ENCODE measurements around the gene TNFRSF1A. TPM values are rescaled to one million over a fixed set of nuclear protein-coding genes. Genes with fewer than 3 reads are reported as not detected.
A peak's percentile ranks its signal among the peaks of the same experiment; 100 is the strongest.

TNFRSF1A gene
- total and polyA plus RNA-seq, 2 of the 13 experiments (the other 11 are each of a cell fraction or from before 2014, with no cell fraction given) = 41.5 to 61.2 TPM

DNA sequence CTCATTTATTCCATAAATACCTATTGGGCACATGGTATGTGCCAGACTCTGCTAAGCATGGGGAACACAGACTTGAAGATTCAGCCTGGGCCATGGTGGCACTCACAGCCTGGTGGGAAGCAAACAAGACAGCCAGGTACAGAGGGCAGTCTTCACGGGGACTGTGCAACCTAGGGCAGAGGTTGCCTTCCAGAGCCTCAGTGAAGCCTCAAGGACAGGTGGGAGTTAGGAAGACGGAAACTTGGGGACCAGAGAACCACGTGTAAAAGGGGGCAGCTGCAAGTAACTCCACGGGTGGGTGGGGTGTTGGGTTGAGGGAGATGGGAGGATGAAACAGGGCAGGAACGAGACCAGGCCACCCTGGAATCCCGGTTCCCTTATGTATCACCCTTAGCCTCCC is 41.1 kb upstream of the TNFRSF1A start:
- H3K4me2 ChIP-seq (ENCODE audit: low read depth, low read length) = peak overlapping the region; percentile 99
- H3K9me3 ChIP-seq (ENCODE audit: low read length) = no peaks in the 10 kb centered on the region
- WGBS (ENCODE audit: low lambda C conversion rate) = 30% methylated on average over 6 of the region's 6 CpGs
- peaks cover 8 to 21% of the 10 kb centered on the region in 2 experiments for H3K36me3 ChIP-seq (replicated peaks in 1 of 2; ENCODE audit: control insufficient read depth in 1 of 2, insufficient read depth in 2 of 2, low read length in 2 of 2)
- no peaks in the 10 kb centered on the region for H4K20me1 ChIP-seq (ENCODE audit: insufficient read depth, low read length)
- peak overlapping the region; percentile 81 to 95 (median 87); a peak in 5 of 6 replicates for H3K4me3 ChIP-seq (replicated peaks in 1 of 3; ENCODE audit: insufficient read depth in 1 of 3, low read depth in 2 of 3, low read length in 3 of 3)
- no TSS peak for BruUV-seq (replicated peaks)
- in situ Hi-C loops (cut with HindIII; ENCODE audit: extremely low pct_ligation_motif_present, low pct_unique_long_range_greater_than_20kb) = no loop called here
- H3K4me1 ChIP-seq (ENCODE audit: insufficient read depth, low read length) = peaks cover 62% of the 10 kb centered on the region
- H3K9ac ChIP-seq (ENCODE audit: insufficient read depth, low read depth, low read length) = peak overlapping the region; percentile 96
- no peaks in the 10 kb centered on the region; a peak in 1 of 5 replicates for H3K27me3 ChIP-seq (ENCODE audit: control insufficient read depth in 1 of 2, insufficient read depth in 2 of 2, low read length in 2 of 2)
- POLR2A ChIA-PET = interaction anchor here (1.0 to 7.2 kb wide), 25 partner anchors 10 to 341 kb away, joined by 3 to 140 read pairs (median 7); partner anchors contain the start of genes COPS7A, GAPDH, MRPL51 and PLEKHG6
- ATAC-seq = peak; percentile 2; the same call in 2 of the 3 replicates
- no peak overlapping the region for H2AFZ ChIP-seq (ENCODE audit: low read length)
- TF ChIP-seq, protein P1, sequence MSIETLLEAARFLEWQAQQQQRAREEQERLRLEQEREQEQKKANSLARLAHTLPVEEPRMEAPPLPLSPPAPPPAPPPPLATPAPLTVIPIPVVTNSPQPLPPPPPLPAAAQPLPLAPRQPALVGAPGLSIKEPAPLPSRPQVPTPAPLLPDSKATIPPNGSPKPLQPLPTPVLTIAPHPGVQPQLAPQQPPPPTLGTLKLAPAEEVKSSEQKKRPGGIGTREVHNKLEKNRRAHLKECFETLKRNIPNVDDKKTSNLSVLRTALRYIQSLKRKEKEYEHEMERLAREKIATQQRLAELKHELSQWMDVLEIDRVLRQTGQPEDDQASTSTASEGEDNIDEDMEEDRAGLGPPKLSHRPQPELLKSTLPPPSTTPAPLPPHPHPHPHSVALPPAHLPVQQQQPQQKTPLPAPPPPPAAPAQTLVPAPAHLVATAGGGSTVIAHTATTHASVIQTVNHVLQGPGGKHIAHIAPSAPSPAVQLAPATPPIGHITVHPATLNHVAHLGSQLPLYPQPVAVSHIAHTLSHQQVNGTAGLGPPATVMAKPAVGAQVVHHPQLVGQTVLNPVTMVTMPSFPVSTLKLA (IDR thresholded peaks at IDR 0.05) = peak; percentile 50
- TF ChIP-seq POLR2A (IDR thresholded peaks at IDR 0.05; ENCODE audit: insufficient read depth in 1 of 2, low read depth in 2 of 2, low read length in 2 of 2) (peak in 1 of 2 experiments; percentile 34; a peak in 1 of 4 replicates), CC2D1A (CRISPR knock-in tag; IDR thresholded peaks at IDR 0.05) (no peak), IRF2 (CRISPR knock-in tag; IDR thresholded peaks at IDR 0.05) (no peak), ZNF44 (CRISPR knock-in tag; IDR thresholded peaks at IDR 0.05) (no peak), POLR2AphosphoS5 (IDR thresholded peaks at IDR 0.05; ENCODE audit: low read depth, low read length) (peak; percentile 11; the same call in 1 of the 2 replicates)
- CTCF ChIA-PET (ENCODE audit: low intra/inter-chr PET ratio, low total read pairs) = no interaction called here
- peaks cover 27% of the 10 kb centered on the region for H3K79me2 ChIP-seq (ENCODE audit: insufficient read depth, low read length)
- intact Hi-C loops (cut with micrococcal nuclease; ENCODE audit: unreplicated experiment) = no loop called here
- peak overlapping the region; percentile 86 for H3K27ac ChIP-seq (ENCODE audit: extremely low read length, insufficient read depth, low read length)
- FAIRE-seq = peak; percentile 68
- no peak for DNase-seq (ENCODE audit: low spot score)

DNA sequence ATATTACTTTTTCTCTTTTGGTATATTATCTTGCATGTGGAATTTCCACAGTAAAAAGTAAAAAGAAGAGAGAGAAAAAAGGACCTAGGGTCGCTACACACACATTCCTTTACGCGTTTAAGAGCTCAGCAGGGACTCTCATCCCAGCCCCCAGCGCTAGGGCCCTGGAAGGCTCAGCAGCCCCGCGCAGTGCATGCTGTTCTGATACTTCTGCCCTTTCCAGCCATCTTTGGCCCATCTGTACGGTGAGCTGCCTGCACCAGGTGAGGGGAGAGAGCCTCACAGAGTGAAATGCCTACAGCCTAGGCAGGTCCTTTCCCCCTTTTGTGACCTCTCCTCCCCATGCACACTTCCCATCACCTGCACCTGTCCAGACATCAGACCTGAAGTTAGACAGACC is 40.5 kb upstream of the TNFRSF1A start:
- ChIA-PET CTCF (ENCODE audit: low intra/inter-chr PET ratio, low total read pairs) (no interaction called here), POLR2A (interaction anchor here (1.7 to 7.2 kb wide), 7 partner anchors 10 to 152 kb away, joined by 5 to 140 read pairs (median 15); partner anchors contain the start of genes GAPDH, MRPL51 and SCNN1A)
- H3K4me2 ChIP-seq (ENCODE audit: low read depth, low read length) = no peak overlapping the region
- in situ Hi-C loops (cut with HindIII; ENCODE audit: extremely low pct_ligation_motif_present, low pct_unique_long_range_greater_than_20kb) = no loop called here
- H3K9ac ChIP-seq (ENCODE audit: insufficient read depth, low read depth, low read length) = no peak overlapping the region
- no TSS peak for BruUV-seq (replicated peaks)
- WGBS (ENCODE audit: low lambda C conversion rate) = 81% methylated on average over 7 of the region's 7 CpGs
- no peaks in the 10 kb centered on the region; a peak in 1 of 5 replicates for H3K27me3 ChIP-seq (ENCODE audit: control insufficient read depth in 1 of 2, insufficient read depth in 2 of 2, low read length in 2 of 2)
- no peak overlapping the region for H3K27ac ChIP-seq (ENCODE audit: extremely low read length, insufficient read depth, low read length)
- no peaks in the 10 kb centered on the region for H4K20me1 ChIP-seq (ENCODE audit: insufficient read depth, low read length)
- no peak for DNase-seq (ENCODE audit: low spot score)
- FAIRE-seq = no peak
- H2AFZ ChIP-seq (ENCODE audit: low read length) = no peak overlapping the region
- no peak overlapping the region for H3K4me3 ChIP-seq (replicated peaks in 1 of 3; ENCODE audit: insufficient read depth in 1 of 3, low read depth in 2 of 3, low read length in 3 of 3)
- ATAC-seq = no peak
- peaks cover 27% of the 10 kb centered on the region for H3K79me2 ChIP-seq (ENCODE audit: insufficient read depth, low read length)
- H3K4me1 ChIP-seq (ENCODE audit: insufficient read depth, low read length) = peaks cover 62% of the 10 kb centered on the region
- no peaks in the 10 kb centered on the region for H3K9me3 ChIP-seq (ENCODE audit: low read length)
- peaks cover 5 to 15% of the 10 kb centered on the region in 2 experiments for H3K36me3 ChIP-seq (replicated peaks in 1 of 2; ENCODE audit: control insufficient read depth in 1 of 2, insufficient read depth in 2 of 2, low read length in 2 of 2)
- intact Hi-C loops (cut with micrococcal nuclease; ENCODE audit: unreplicated experiment) = no loop called here
- TF ChIP-seq, protein P2, sequence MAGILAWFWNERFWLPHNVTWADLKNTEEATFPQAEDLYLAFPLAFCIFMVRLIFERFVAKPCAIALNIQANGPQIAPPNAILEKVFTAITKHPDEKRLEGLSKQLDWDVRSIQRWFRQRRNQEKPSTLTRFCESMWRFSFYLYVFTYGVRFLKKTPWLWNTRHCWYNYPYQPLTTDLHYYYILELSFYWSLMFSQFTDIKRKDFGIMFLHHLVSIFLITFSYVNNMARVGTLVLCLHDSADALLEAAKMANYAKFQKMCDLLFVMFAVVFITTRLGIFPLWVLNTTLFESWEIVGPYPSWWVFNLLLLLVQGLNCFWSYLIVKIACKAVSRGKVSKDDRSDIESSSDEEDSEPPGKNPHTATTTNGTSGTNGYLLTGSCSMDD (CRISPR knock-in tag; IDR thresholded peaks at IDR 0.05) = 0 out of 2 replicates have a peak, but pooled peaks have one; percentile 20
- no peak for TF ChIP-seq KAT7 (CRISPR knock-in tag; IDR thresholded peaks at IDR 0.05; ENCODE audit: borderline replicate concordance)
- no peak for TF ChIP-seq ZNF382 (CRISPR knock-in tag; IDR thresholded peaks at IDR 0.05; ENCODE audit: borderline replicate concordance)
- no peak for TF ChIP-seq FOXA3 (CRISPR knock-in tag; IDR thresholded peaks at IDR 0.05)
- TF ChIP-seq FOXJ3 (CRISPR knock-in tag; IDR thresholded peaks at IDR 0.05; ENCODE audit: borderline replicate concordance) = no peak
- TF ChIP-seq, protein P3, sequence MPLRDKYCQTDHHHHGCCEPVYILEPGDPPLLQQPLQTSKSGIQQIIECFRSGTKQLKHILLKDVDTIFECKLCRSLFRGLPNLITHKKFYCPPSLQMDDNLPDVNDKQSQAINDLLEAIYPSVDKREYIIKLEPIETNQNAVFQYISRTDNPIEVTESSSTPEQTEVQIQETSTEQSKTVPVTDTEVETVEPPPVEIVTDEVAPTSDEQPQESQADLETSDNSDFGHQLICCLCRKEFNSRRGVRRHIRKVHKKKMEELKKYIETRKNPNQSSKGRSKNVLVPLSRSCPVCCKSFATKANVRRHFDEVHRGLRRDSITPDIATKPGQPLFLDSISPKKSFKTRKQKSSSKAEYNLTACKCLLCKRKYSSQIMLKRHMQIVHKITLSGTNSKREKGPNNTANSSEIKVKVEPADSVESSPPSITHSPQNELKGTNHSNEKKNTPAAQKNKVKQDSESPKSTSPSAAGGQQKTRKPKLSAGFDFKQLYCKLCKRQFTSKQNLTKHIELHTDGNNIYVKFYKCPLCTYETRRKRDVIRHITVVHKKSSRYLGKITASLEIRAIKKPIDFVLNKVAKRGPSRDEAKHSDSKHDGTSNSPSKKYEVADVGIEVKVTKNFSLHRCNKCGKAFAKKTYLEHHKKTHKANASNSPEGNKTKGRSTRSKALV (CRISPR knock-in tag; IDR thresholded peaks at IDR 0.05) = no peak
- TF ChIP-seq, protein P4, sequence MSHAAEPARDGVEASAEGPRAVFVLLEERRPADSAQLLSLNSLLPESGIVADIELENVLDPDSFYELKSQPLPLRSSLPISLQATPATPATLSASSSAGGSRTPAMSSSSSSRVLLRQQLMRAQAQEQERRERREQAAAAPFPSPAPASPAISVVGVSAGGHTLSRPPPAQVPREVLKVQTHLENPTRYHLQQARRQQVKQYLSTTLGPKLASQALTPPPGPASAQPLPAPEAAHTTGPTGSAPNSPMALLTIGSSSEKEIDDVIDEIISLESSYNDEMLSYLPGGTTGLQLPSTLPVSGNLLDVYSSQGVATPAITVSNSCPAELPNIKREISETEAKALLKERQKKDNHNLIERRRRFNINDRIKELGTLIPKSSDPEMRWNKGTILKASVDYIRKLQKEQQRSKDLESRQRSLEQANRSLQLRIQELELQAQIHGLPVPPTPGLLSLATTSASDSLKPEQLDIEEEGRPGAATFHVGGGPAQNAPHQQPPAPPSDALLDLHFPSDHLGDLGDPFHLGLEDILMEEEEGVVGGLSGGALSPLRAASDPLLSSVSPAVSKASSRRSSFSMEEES (CRISPR knock-in tag; IDR thresholded peaks at IDR 0.05) = no peak
